Astrocyte of the cerebellum (primary cell): ENCODE measurements around the gene CMIP.
"Not testable (repeated sequence)": the region's sequence is repeated elsewhere in the genome, so short reads cannot be mapped to it uniquely, and the experiment has no call there.

Source experiments
- DNase-seq: peaks from one replicate; pipeline ENCODE4 v3.0.0-alpha.2; 2011; ENCODE audit warnings: low read depth
- H3K4me3 ChIP-seq: 2 replicates; pipeline ENCODE4 v1.5.1; 2011; ENCODE audit warnings: mild to moderate bottlenecking, low read depth, low read length, moderate library complexity
- CTCF ChIP-seq: IDR thresholded peaks from 2 replicates; pipeline ENCODE4 v1.5.1; 2012; ENCODE audit warnings: low read length, low read depth, moderate library complexity, mild to moderate bottlenecking; ENCODE audit errors: missing control alignments
- in situ Hi-C: cut with HindIII; loops from 2 replicates; pipeline ENCODE4 v1.10.0; 2017; ENCODE audit warnings: low sequenced_read_pairs

Gene CMIP

GRCh38 chr16:81573533-81574020 lies 129.0 kb downstream of the CMIP start:
- DNase-seq: no peak
- in situ Hi-C loops: no loop called here
- H3K4me3 ChIP-seq: no peak overlapping the region
- no peak for TF ChIP-seq CTCF

GRCh38 chr16:81574168-81574567 lies 129.6 kb downstream of the CMIP start:
- no peak for DNase-seq
- TF ChIP-seq CTCF: no peak
- in situ Hi-C loops: no loop called here
- H3K4me3 ChIP-seq: no peak overlapping the region

- no peak for TF ChIP-seq CTCF
- no peak overlapping the region for H3K4me3 ChIP-seq
- no peak for DNase-seq
- in situ Hi-C loops: no loop called here
Measured at GRCh38 chr16:81575307-81575706, 130.7 kb downstream of the CMIP start.

GRCh38 chr16:81575834-81576233 lies 131.2 kb downstream of the CMIP start:
- in situ Hi-C loops: no loop called here
- no peak overlapping the region for H3K4me3 ChIP-seq
- no peak for TF ChIP-seq CTCF
- DNase-seq: no peak

GRCh38 chr16:81576696-81577095 lies 132.1 kb downstream of the CMIP start:
- DNase-seq: no peak
- no peak for TF ChIP-seq CTCF
- in situ Hi-C loops: no loop called here
- no peak overlapping the region for H3K4me3 ChIP-seq

- H3K4me3 ChIP-seq, in situ Hi-C loops, DNase-seq: not testable (repeated sequence)
Measured at GRCh38 chr16:81577272-81577671, 132.7 kb downstream of the CMIP start.

GRCh38 chr16:81578076-81578475 lies 133.5 kb downstream of the CMIP start:
- in situ Hi-C loops: no loop called here
- TF ChIP-seq CTCF: no peak
- DNase-seq: no peak
- H3K4me3 ChIP-seq: no peak overlapping the region
